NB4 (cell line): ENCODE results near the gene ATP11A.

Source experiments
- DNase-seq: peaks from one replicate; pipeline ENCODE4 v3.0.0; 2010; ENCODE audit warnings: low read depth
- H3K4me3 ChIP-seq: one replicate; pipeline ENCODE4 v1.5.1; 2011; ENCODE audit warnings: mild to moderate bottlenecking, low read depth, low read length, moderate library complexity
- MYC ChIP-seq: IDR thresholded peaks from 2 replicates; pipeline ENCODE4 v1.6.1; 2011; ENCODE audit warnings: low read depth, low read length
- POLR2A ChIP-seq: IDR thresholded peaks from 2 replicates; pipeline ENCODE4 v1.6.1; 2011; ENCODE audit warnings: mild to moderate bottlenecking; ENCODE audit not compliant: insufficient read length; ENCODE audit errors: extremely low read depth
- TF ChIP-seq, protein P1 (sequence below): IDR thresholded peaks from one replicate; pipeline ENCODE4 v1.5.1; 2012; ENCODE audit warnings: low read depth, low read length
- TF ChIP-seq, protein P2 (sequence below): IDR thresholded peaks from 2 replicates; pipeline ENCODE4 v1.6.1; 2011; ENCODE audit warnings: low read depth, low read length

Gene ATP11A

DNA sequence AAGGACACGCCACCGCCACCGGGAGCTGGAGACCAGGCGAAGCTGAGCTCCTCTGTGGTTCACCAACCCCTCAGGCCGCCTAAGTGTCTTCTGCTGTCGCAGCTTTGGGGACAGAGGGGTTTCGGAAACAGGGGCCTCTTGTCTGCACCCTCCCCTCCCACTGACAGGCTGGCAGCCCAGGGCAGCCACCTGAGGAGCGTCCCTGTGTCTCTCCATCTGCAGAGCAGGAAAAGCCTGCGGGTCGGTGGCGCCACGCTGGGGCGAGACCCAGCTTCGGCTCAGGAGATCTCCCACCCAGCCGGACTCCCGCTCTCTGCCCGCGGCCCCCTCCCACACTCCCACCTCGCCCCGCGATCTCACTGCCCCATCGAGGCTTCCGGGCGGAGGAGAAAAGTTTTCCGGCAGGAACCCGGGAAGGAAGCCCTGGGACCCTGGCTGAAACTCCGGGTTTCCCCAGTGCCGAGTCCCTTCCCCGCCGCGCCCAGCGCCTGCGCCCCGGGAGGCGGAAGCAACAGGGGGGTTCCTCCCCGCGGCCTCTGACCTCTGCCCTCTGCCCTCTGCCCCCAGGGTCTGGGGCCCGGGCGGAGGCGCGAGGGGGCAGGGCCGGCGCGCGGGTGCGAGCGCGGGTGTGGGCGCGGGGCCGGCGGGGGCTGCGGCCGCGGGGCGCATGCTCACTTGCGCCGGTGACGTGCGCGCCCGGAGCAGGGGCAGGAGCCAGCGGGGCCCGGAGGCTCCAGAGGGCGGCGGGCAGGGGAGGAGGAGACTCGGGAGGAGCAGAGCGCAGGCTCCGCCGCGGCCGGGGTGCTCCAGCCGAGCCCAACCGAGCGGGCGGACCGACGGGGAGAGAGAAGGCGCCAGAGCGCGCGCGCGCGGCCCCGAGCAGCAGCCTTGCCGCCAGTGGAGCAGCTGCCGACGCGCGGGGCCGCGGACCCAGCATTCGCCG lies at the start of gene ATP11A:
ATP11A (plus strand) TSS at position 736 of the 943 bp plus-strand sequence. CDS start 379 bp downstream, outside the sequence.
- H3K4me3 ChIP-seq, result peak within 1 kb of the TSS; percentile 92
- TF ChIP-seq MYC (peak; percentile 68), POLR2A (peak; percentile 95)
- TF ChIP-seq, protein P1, sequence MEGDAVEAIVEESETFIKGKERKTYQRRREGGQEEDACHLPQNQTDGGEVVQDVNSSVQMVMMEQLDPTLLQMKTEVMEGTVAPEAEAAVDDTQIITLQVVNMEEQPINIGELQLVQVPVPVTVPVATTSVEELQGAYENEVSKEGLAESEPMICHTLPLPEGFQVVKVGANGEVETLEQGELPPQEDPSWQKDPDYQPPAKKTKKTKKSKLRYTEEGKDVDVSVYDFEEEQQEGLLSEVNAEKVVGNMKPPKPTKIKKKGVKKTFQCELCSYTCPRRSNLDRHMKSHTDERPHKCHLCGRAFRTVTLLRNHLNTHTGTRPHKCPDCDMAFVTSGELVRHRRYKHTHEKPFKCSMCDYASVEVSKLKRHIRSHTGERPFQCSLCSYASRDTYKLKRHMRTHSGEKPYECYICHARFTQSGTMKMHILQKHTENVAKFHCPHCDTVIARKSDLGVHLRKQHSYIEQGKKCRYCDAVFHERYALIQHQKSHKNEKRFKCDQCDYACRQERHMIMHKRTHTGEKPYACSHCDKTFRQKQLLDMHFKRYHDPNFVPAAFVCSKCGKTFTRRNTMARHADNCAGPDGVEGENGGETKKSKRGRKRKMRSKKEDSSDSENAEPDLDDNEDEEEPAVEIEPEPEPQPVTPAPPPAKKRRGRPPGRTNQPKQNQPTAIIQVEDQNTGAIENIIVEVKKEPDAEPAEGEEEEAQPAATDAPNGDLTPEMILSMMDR, result no peak
- TF ChIP-seq, protein P2, sequence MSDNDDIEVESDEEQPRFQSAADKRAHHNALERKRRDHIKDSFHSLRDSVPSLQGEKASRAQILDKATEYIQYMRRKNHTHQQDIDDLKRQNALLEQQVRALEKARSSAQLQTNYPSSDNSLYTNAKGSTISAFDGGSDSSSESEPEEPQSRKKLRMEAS, result peak; percentile 6
- DNase-seq, result peak; percentile 94

DNA sequence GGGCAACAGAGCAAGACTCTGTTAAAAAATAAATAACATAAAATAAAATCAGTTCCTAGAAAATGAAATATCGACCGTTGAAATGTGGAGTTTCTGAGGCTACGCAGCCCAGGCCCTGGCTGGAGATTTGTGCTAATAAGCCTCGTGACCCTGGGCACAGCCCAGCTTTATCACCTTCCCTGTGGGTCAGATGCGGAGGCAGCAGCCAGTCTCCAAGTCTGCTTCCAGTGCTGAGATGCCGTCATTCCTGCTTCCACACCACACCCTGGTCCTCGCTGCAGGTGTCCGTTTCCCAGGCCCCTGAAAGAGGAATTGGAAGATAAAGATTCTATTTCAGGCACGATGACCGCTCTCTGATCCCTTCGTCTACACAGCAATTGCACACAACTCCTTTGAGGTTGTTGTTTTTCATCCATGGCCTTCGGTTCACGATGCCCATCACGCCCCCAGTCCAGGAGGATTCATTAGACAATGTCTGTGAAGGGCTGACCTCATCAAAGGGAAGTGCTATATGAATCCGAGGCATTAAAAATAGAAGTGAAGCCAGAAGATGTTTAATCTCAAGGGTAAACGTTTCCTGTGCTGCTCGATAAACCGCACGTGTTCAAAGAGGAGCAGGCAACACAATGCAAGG lies 48.3 kb upstream of the ATP11A start:
- TF ChIP-seq, protein P1, result no peak
- no peak for TF ChIP-seq MYC
- TF ChIP-seq POLR2A, result no peak
- TF ChIP-seq, protein P2, result no peak
- H3K4me3 ChIP-seq, result no peak overlapping the region
- no peak for DNase-seq

DNA sequence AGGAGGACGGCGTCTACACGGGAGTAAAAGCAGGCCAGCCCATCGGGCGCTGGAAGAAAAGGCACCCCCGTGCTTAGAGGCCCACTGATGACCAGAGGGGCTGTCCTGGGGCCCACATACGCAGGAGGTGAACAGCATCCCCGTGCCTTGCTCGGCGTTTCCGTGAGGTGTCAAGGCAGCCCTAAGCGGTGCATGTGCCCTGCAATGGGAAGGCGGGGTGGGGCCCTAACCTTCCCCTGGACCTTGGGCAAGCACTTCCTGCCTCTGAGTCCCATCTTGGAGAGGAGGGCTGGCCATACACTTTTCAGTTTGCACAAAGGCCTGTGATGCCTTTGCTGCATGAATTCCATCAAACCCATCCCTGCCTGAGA lies 47.8 kb upstream of the ATP11A start:
- no peak for DNase-seq
- no peak overlapping the region for H3K4me3 ChIP-seq
- TF ChIP-seq MYC (no peak), POLR2A (no peak)
- TF ChIP-seq, protein P2, result no peak
- TF ChIP-seq, protein P1, result no peak

DNA sequence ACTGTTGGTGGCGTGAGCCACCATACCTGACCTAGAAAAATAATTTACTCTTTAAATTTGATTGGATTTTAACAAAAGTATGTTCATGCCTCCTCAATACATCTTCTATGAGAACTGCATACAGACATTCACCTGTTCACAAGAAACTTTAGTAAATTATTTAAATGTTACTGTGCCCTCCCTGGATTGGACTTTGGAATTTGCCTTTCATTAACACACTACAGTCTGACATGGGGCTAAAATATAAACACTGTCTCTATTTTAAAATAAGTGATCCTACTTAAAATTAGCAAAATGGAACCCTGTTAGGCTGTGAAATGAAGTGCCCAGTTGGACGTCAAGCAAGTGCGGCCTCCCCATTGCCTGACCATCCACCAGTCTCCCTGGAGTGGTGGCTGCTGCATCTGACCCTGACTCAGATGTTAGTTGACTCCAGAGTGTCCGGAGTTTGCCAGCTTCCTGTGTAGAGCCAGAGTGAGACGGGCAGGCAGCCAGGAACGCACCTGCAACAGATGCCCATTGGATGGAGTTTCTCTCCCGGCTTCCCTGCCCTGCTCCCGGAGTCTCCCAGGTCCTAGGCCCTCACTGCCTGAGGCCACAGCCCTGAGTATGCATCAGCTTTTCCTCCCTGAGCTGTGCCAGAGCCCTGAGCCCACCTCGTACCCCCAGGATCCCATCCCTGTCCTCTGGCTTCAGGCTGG lies 45.9 kb upstream of the ATP11A start:
- TF ChIP-seq, protein P1, result no peak
- TF ChIP-seq POLR2A (no peak), MYC (no peak)
- TF ChIP-seq, protein P2, result no peak
- H3K4me3 ChIP-seq, result no peak overlapping the region
- DNase-seq, result no peak

DNA sequence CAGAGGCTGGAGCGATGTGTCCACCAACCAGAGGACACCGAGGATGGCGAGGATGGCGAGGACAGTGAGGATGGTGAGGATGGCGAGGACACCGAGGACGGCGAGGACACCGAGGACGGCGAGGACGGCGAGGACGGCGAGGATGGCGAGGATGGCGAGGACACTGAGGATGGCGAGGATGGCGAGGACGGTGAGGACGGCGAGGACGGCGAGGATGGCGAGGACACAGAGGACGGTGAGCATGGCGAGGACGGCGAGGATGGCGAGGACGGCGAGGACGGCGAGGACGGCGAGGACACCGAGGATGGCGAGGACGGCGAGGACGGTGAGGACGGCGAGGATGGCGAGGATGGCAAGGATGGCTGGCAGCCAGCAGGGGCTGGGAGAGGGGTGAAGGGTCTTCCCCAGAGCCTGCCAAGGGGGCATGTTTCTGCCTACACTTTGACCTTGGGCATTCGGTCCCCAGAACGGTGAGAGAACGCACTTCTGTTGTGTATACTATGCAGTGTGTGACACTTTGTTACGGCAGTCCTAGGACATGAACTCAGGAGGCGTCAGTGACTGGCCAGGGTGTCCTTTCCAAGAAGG lies 44.4 kb upstream of the ATP11A start:
- no peak for DNase-seq
- no peak overlapping the region for H3K4me3 ChIP-seq
- TF ChIP-seq, protein P2, result no peak
- TF ChIP-seq MYC (no peak), POLR2A (no peak)
- TF ChIP-seq, protein P1, result no peak
